Neural cell (in vitro differentiated cells): ENCODE measurements around the gene KCNJ4. TPM values are rescaled to one million over a fixed set of nuclear protein-coding genes. Genes with fewer than 3 reads are reported as not detected.

Source experiments
- H2AFZ ChIP-seq: fragments of 200-600, 300-800 bp; sonication (generic), shearing (Covaris generic); 2 replicates; pipeline ENCODE4 v1.6.0; 2014; ENCODE audit warnings: low read depth, mild to moderate bottlenecking, antibody characterized with exemption, low read length, moderate library complexity
- H3F3A ChIP-seq: fragments of 200-600 bp; shearing (Covaris generic); 2 replicates; pipeline ENCODE4 v1.6.1; 2016; ENCODE audit warnings: mild to moderate bottlenecking, moderate library complexity, mixed read lengths, antibody characterized with exemption, low read length; ENCODE audit not compliant: insufficient read depth, poor library complexity, severe bottlenecking
- H3K27ac ChIP-seq: fragments of 200-600, 300-800 bp; sonication (generic), shearing (Covaris generic); 2 replicates; pipeline ENCODE4 v1.5.1; 2014; ENCODE audit warnings: mild to moderate bottlenecking, low read length, moderate library complexity
- H3K27me3 ChIP-seq: fragments of 300-800, 200-600 bp; sonication (generic), shearing (Covaris generic); 2 replicates; pipeline ENCODE4 v1.6.0; 2014; ENCODE audit warnings: mild to moderate bottlenecking, low read depth, low read length, moderate library complexity; ENCODE audit not compliant: insufficient read depth
- H3K36me3 ChIP-seq: fragments of 300-800, 200-600 bp; sonication (generic), shearing (Covaris generic); 2 replicates; pipeline ENCODE4 v1.5.1; 2014; ENCODE audit warnings: mild to moderate bottlenecking, antibody characterized with exemption, low read length, moderate library complexity; ENCODE audit not compliant: insufficient read depth
- H3K4me2 ChIP-seq: fragments of 300-800, 200-600 bp; sonication (generic), shearing (Covaris generic); 2 replicates; pipeline ENCODE4 v1.6.0; 2014; ENCODE audit warnings: mild to moderate bottlenecking, low read length
- H3K4me3 ChIP-seq: fragments of 300-800, 200-600 bp; sonication (generic), shearing (Covaris generic); 2 replicates; pipeline ENCODE4 v1.5.1; 2014; ENCODE audit warnings: mild to moderate bottlenecking, low read length, moderate library complexity
- H3K79me2 ChIP-seq: fragments of 200-600 bp; shearing (Covaris generic); replicated peaks from 2 replicates; pipeline ENCODE4 v1.6.0; 2014; ENCODE audit warnings: mild to moderate bottlenecking, low read length, moderate library complexity; ENCODE audit not compliant: insufficient read depth
- H3K9ac ChIP-seq: fragments of 300-800, 200-600 bp; sonication (generic), shearing (Covaris generic); 2 replicates; pipeline ENCODE4 v1.6.1; 2016; ENCODE audit warnings: mild to moderate bottlenecking, low read length, mixed read lengths
- H3K9me2 ChIP-seq: fragments of 200-600 bp; shearing (Covaris generic); 2 replicates; pipeline ENCODE4 v1.6.1; 2016; ENCODE audit warnings: mild to moderate bottlenecking, low read length, mixed read lengths; ENCODE audit not compliant: insufficient read depth
- H3K9me3 ChIP-seq: fragments of 200-600, 300-800 bp; sonication (generic), shearing (Covaris generic); 2 replicates; pipeline ENCODE4 v1.6.1; 2016; ENCODE audit warnings: mild to moderate bottlenecking, mixed run types, low read length, moderate library complexity, mixed read lengths
- H4K20me1 ChIP-seq: fragments of 200-600 bp; shearing (Covaris generic); 2 replicates; pipeline ENCODE4 v1.6.1; 2016; ENCODE audit warnings: mild to moderate bottlenecking, mixed run types; ENCODE audit not compliant: insufficient read depth
- CTCF ChIP-seq: fragments of 450-650 bp; IDR thresholded peaks from 2 replicates; pipeline ENCODE4 v1.5.1; 2014; ENCODE audit warnings: antibody characterized with exemption, mild to moderate bottlenecking, moderate library complexity; ENCODE audit not compliant: poor library complexity, severe bottlenecking
- EP300 ChIP-seq: fragments of 450-650 bp; conservative IDR thresholded peaks from 2 replicates; pipeline ENCODE4 v1.6.1; 2014; ENCODE audit warnings: antibody characterized with exemption, mild to moderate bottlenecking, moderate library complexity; ENCODE audit not compliant: poor library complexity, severe bottlenecking
- EZH2 ChIP-seq: fragments of 200-600, 300-800 bp; shearing (Covaris generic), sonication (generic); IDR thresholded peaks from 2 replicates; pipeline ENCODE4 v1.6.1; 2014; ENCODE audit warnings: antibody characterized with exemption, low read length, borderline replicate concordance, mild to moderate bottlenecking; ENCODE audit not compliant: insufficient read depth, poor library complexity, severe bottlenecking
- MXI1 ChIP-seq: fragments of 450-650 bp; conservative IDR thresholded peaks from 2 replicates; pipeline ENCODE4 v1.6.1; 2014; ENCODE audit warnings: antibody characterized with exemption, mild to moderate bottlenecking; ENCODE audit not compliant: poor library complexity, severe bottlenecking
- POLR2AphosphoS5 ChIP-seq: IDR thresholded peaks from 2 replicates; pipeline ENCODE4 v1.6.1; 2012
- RAD21 ChIP-seq: fragments of 450-650 bp; conservative IDR thresholded peaks from 2 replicates; pipeline ENCODE4 v1.6.1; 2014; ENCODE audit warnings: antibody characterized with exemption, mild to moderate bottlenecking, moderate library complexity
- SMC3 ChIP-seq: fragments of 450-650 bp; conservative IDR thresholded peaks from 2 replicates; pipeline ENCODE4 v1.6.1; 2014; ENCODE audit warnings: antibody characterized with exemption, mild to moderate bottlenecking, moderate library complexity; ENCODE audit not compliant: poor library complexity
- TAF1 ChIP-seq: IDR thresholded peaks from 2 replicates; pipeline ENCODE4 v1.6.1; 2012; ENCODE audit warnings: low read depth
- polyA plus RNA-seq: library from polyadenylated mRNA; depleted of rRNA; stranded (reverse); fragments of >200 nt; gene quantifications from 2 replicates; pipeline ENCODE4 v1.2.3, GENCODE V29; 2014
- TF ChIP-seq, protein P1 (sequence below): IDR thresholded peaks from 2 replicates; pipeline ENCODE4 v1.6.1; 2012; ENCODE audit warnings: borderline replicate concordance

Gene KCNJ4
- polyA plus RNA-seq, 1 donor from 2014 or later = 1.7 TPM

- Histone ChIP-seq H3K79me2 (peaks cover 43% of the 10 kb centered on the region), H3K36me3 (peaks cover 21% of the 10 kb centered on the region), H3K27me3 (no peaks in the 10 kb centered on the region), H3K9ac (no peak overlapping the region), H3K9me2 (no peaks in the 10 kb centered on the region), H2AFZ (no peak overlapping the region), H3K27ac (no peak overlapping the region), H3K4me2 (no peak overlapping the region), H4K20me1 (peaks cover 6% of the 10 kb centered on the region), H3K4me3 (no peak overlapping the region), H3K9me3 (no peaks in the 10 kb centered on the region), H3F3A (no peaks in the 10 kb centered on the region)
- TF ChIP-seq, protein P1, sequence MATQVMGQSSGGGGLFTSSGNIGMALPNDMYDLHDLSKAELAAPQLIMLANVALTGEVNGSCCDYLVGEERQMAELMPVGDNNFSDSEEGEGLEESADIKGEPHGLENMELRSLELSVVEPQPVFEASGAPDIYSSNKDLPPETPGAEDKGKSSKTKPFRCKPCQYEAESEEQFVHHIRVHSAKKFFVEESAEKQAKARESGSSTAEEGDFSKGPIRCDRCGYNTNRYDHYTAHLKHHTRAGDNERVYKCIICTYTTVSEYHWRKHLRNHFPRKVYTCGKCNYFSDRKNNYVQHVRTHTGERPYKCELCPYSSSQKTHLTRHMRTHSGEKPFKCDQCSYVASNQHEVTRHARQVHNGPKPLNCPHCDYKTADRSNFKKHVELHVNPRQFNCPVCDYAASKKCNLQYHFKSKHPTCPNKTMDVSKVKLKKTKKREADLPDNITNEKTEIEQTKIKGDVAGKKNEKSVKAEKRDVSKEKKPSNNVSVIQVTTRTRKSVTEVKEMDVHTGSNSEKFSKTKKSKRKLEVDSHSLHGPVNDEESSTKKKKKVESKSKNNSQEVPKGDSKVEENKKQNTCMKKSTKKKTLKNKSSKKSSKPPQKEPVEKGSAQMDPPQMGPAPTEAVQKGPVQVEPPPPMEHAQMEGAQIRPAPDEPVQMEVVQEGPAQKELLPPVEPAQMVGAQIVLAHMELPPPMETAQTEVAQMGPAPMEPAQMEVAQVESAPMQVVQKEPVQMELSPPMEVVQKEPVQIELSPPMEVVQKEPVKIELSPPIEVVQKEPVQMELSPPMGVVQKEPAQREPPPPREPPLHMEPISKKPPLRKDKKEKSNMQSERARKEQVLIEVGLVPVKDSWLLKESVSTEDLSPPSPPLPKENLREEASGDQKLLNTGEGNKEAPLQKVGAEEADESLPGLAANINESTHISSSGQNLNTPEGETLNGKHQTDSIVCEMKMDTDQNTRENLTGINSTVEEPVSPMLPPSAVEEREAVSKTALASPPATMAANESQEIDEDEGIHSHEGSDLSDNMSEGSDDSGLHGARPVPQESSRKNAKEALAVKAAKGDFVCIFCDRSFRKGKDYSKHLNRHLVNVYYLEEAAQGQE = no peak
- TF ChIP-seq EP300 (no peak), EZH2 (no peak), RAD21 (no peak), MXI1 (no peak), CTCF (no peak), SMC3 (no peak), POLR2AphosphoS5 (no peak), TAF1 (no peak)
Observed at GRCh38 chr22:38494939-38495338, 39.9 kb upstream of the KCNJ4 start.

GRCh38 chr22:38494498-38494897, 39.5 kb upstream of the KCNJ4 start:
- Histone ChIP-seq H3F3A (no peaks in the 10 kb centered on the region), H3K36me3 (peaks cover 21% of the 10 kb centered on the region), H4K20me1 (peaks cover 6% of the 10 kb centered on the region), H3K79me2 (peaks cover 41% of the 10 kb centered on the region), H3K27me3 (no peaks in the 10 kb centered on the region), H3K4me3 (no peak overlapping the region), H3K9me3 (no peaks in the 10 kb centered on the region), H3K4me2 (no peak overlapping the region), H3K9me2 (no peaks in the 10 kb centered on the region), H3K27ac (no peak overlapping the region), H2AFZ (no peak overlapping the region), H3K9ac (no peak overlapping the region)
- no peak for TF ChIP-seq EZH2
- TF ChIP-seq MXI1 = no peak
- no peak for TF ChIP-seq CTCF
- no peak for TF ChIP-seq RAD21
- TF ChIP-seq EP300 = no peak
- TF ChIP-seq, protein P1 = no peak
- TF ChIP-seq TAF1 = no peak
- TF ChIP-seq SMC3 = no peak
- TF ChIP-seq POLR2AphosphoS5 = no peak
